Rectal smooth muscle tissue (tissue), 1 donor: ENCODE results near the gene PCDHA10.
A peak's percentile ranks its signal among the peaks of the same experiment; 100 is the strongest.
"Not testable (repeated sequence)": the region's sequence is repeated elsewhere in the genome, so short reads cannot be mapped to it uniquely, and the experiment has no call there.

Experiments
- H3K27ac ChIP-seq: one replicate; pipeline ENCODE4 v1.7.0; 2013; ENCODE audit warnings: low read depth, low read length, inconsistent platforms
- H3K27me3 ChIP-seq: one replicate; pipeline ENCODE4 v1.7.0; 2013; ENCODE audit warnings: low read length; ENCODE audit not compliant: control insufficient read depth, insufficient read depth
- H3K36me3 ChIP-seq: one replicate; pipeline ENCODE4 v1.7.0; 2013; ENCODE audit warnings: low read length; ENCODE audit not compliant: control insufficient read depth, insufficient read depth
- H3K4me1 ChIP-seq: one replicate; pipeline ENCODE4 v1.7.0; 2013; ENCODE audit warnings: low read length; ENCODE audit not compliant: control insufficient read depth, insufficient read depth
- H3K4me3 ChIP-seq: one replicate; pipeline ENCODE4 v1.7.0; 2013; ENCODE audit warnings: low read length
- H3K9ac ChIP-seq: one replicate; pipeline ENCODE4 v1.7.0; 2013; ENCODE audit warnings: low read length

Gene PCDHA10

GRCh38 chr5:140857987-140858240 lies 2.2 kb downstream of the PCDHA10 start:
- Histone ChIP-seq H3K27ac (no peak overlapping the region), H3K36me3 (no peaks in the 10 kb centered on the region), H3K27me3 (no peaks in the 10 kb centered on the region), H3K4me3 (no peak overlapping the region), H3K4me1 (no peaks in the 10 kb centered on the region), H3K9ac (no peak overlapping the region)

DNA sequence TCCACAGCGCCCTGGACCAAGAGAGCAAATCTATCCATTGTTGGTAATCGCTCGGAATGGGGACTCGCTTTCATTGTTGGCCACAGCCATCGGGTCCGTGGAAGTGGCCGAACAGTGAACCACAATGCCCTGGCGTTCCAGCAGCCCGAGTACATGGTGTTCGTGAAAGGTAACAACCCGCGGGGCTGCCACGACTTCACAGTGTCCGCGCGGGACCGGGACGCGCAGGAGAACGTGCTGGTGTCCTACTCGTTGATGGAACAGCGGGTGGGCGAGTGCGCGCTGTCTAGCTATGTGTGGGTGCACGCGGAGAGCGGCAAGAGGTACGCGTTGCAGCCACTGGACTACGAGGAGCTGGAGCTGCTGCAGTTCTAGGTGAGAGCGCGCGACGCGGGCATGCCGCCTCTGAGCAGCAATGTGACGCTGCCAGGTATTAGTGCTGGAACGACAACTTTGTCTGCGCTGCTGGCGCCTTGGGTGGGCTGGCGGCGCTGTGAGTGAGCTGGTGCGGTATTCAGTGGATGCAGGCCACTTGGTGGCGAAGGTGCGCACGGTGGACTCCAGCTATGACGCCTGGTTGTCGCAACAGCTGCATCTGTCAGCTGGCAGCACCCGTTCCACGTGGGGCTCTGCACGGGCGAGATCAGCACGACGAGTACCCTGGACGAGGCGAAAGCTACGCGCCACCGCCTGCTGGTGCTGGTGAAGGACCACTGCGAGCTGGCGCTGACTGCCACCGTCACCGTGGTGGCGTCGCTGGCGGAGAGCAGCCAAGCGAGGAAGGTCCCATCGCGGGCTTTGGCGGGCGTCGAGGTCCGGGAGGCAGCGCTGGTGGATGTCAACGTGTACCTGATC lies 7.0 kb downstream of the PCDHA10 start:
- Histone ChIP-seq H3K4me1 (no peaks in the 10 kb centered on the region), H3K36me3 (no peaks in the 10 kb centered on the region), H3K9ac (no peak overlapping the region), H3K4me3 (no peak overlapping the region), H3K27me3 (no peaks in the 10 kb centered on the region), H3K27ac (no peak overlapping the region)

DNA sequence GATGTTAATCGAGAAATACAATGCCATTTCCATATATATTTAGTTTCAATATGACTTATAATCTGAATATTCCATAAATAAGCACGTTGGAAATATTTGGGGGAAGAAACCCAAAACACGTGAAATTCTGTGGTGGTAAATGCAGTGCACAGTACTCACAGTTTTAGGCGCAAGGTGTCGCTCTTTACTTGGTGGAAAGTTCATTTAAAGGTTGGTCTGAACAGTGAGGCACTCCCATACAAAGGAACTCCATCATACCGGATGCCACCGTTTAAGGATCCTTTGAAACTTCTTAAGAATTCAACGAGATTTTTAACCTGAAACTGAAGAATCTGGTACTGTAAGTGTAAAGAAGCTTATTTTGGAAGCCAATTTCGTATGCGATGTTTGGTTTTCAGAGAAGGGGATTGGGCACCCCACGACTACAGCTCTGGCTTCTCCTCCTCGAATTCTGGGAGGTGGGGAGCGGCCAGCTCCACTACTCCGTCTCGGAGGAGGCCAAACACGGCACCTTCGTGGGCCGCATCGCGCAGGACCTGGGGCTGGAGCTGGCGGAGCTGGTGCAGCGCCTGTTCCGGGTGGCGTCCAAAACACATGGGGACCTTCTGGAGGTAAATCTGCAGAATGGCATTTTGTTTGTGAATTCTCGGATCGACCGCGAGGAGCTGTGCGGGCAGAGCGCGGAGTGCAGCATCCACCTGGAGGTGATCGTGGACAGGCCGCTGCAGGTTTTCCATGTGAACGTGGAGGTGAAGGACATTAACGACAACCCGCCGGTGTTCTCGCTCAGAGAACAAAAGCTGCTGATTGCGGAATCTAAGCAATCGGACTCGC lies 13.2 kb downstream of the PCDHA10 start, which contains the start of gene PCDHA11:
Gene PCDHA11 (plus strand): TSS at position 237 of the 834 bp plus-strand sequence. CDS start 147 bp downstream, at position 384.
- H3K27me3 ChIP-seq = no peaks in the 10 kb centered on the region
- H3K36me3 ChIP-seq = no peaks in the 10 kb centered on the region
- H3K4me3 ChIP-seq = no peak within 1 kb of the TSS
- no peak within 1 kb of the TSS for H3K27ac ChIP-seq
- no peaks in the 10 kb centered on the region for H3K4me1 ChIP-seq
- no peak within 1 kb of the TSS for H3K9ac ChIP-seq

- Histone ChIP-seq H3K4me3 (no peak overlapping the region), H3K27me3 (no peaks in the 10 kb centered on the region)
Measured at GRCh38 chr5:140869555-140869886, 13.8 kb downstream of the PCDHA10 start.

GRCh38 chr5:140870221-140871201 lies 14.8 kb downstream of the PCDHA10 start:
- no peak overlapping the region for H3K9ac ChIP-seq
- H3K36me3 ChIP-seq = no peaks in the 10 kb centered on the region

More at GRCh38 chr5:140869555-140869886, 13.8 kb downstream of the PCDHA10 start:
- Histone ChIP-seq H3K27ac (no peak overlapping the region), H3K9ac (no peak overlapping the region), H3K4me1 (no peaks in the 10 kb centered on the region), H3K36me3 (no peaks in the 10 kb centered on the region)

DNA sequence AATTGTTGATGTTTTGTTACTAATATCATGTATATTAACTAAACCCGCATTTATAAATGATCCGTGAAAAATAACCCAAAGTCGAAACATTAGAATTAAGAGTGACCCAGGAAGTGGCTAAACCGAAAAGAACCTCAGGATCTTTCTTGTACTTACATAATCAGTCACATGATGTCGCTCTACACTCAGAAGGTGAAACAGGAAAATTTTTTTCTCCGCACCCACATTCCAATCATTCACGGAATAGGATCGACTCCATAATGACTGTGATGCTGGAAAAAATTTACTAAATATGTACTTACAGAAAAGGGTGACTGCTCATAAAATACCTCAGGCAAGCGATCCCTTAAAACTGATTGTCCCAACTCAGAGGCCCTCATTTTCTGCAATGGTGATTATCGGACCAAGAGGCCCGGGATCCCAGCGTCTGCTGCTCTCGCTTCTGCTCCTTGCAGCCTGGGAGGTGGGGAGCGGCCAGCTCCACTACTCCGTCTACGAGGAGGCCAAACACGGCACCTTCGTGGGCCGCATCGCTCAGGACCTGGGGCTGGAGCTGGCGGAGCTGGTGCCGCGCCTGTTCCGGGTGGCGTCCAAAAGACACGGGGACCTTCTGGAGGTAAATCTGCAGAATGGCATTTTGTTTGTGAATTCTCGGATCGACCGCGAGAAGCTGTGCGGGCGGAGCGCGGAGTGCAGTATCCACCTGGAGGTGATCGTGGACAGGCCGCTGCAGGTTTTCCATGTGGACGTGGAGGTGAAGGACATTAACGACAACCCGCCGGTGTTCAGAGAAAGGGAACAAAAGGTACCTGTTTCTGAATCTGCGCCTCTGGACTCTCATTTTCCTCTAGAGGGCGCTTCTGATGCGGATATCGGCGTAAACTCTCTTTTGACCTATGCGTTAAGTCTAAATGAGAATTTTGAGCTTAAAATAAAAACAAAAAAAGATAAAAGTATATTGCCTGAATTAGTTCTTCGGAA lies 19.7 kb downstream of the PCDHA10 start, which contains the start of gene PCDHA12:
Gene PCDHA12 (plus strand): TSS at position 224 of the 981 bp plus-strand sequence. CDS start 165 bp downstream, at position 389.
- no peaks in the 10 kb centered on the region for H3K27me3 ChIP-seq
- no peaks in the 10 kb centered on the region for H3K36me3 ChIP-seq
- H3K4me3 ChIP-seq = no peak within 1 kb of the TSS
- H3K27ac ChIP-seq = no peak within 1 kb of the TSS
- no peaks in the 10 kb centered on the region for H3K4me1 ChIP-seq
- no peak within 1 kb of the TSS for H3K9ac ChIP-seq

More at GRCh38 chr5:140870221-140871201, 14.8 kb downstream of the PCDHA10 start:
- H3K4me3 ChIP-seq = no peak overlapping the region
- no peaks in the 10 kb centered on the region for H3K4me1 ChIP-seq
- no peaks in the 10 kb centered on the region for H3K27me3 ChIP-seq
- no peak overlapping the region for H3K27ac ChIP-seq

GRCh38 chr5:140876541-140877261 lies 21.0 kb downstream of the PCDHA10 start:
- H3K36me3 ChIP-seq, H3K27me3 ChIP-seq: not testable (repeated sequence)

GRCh38 chr5:140877262-140877581 lies 21.5 kb downstream of the PCDHA10 start:
- Histone ChIP-seq H3K4me1 (no peaks in the 10 kb centered on the region), H3K36me3 (no peaks in the 10 kb centered on the region), H3K9ac (no peak overlapping the region), H3K4me3 (no peak overlapping the region), H3K27ac (no peak overlapping the region), H3K27me3 (no peaks in the 10 kb centered on the region)

More at GRCh38 chr5:140876541-140877261, 21.0 kb downstream of the PCDHA10 start:
- not testable (repeated sequence) for H3K4me3 ChIP-seq, H3K27ac ChIP-seq, H3K9ac ChIP-seq, H3K4me1 ChIP-seq

- peak within 1 kb of the TSS; percentile 44 for H3K4me3 ChIP-seq
- no peak within 1 kb of the TSS for H3K9ac ChIP-seq
- no peaks in the 10 kb centered on the region for H3K27me3 ChIP-seq
- H3K27ac ChIP-seq = no peak within 1 kb of the TSS
- no peaks in the 10 kb centered on the region for H3K36me3 ChIP-seq
- no peaks in the 10 kb centered on the region for H3K4me1 ChIP-seq
Measured at GRCh38 chr5:140881889-140882590, 26.3 kb downstream of the PCDHA10 start, which contains the start of gene PCDHA13. PCDHA13 (plus strand) TSS chr5:140882124; CDS start chr5:140882269, 145 bp downstream.

DNA sequence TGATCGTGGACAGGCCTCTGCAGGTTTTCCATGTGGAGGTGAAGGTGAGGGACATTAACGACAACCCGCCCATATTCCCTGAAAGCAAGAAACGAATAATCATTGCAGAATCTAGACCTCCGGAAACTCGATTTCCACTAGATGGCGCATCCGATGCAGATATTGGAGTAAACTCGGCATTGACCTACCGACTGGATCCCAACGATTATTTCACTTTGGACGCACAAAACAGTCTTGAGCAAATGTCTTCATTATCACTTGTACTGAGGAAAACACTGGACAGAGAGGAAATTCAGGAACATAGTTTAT lies 26.8 kb downstream of the PCDHA10 start:
- no peaks in the 10 kb centered on the region for H3K4me1 ChIP-seq
- no peak overlapping the region for H3K4me3 ChIP-seq
- no peaks in the 10 kb centered on the region for H3K27me3 ChIP-seq
- no peak overlapping the region for H3K27ac ChIP-seq
- H3K9ac ChIP-seq = no peak overlapping the region
- H3K36me3 ChIP-seq = no peaks in the 10 kb centered on the region
